HPDE6-E6E7 (cell line): ENCODE data around the gene GRIK4.
"Not testable (repeated sequence)": the region's sequence is repeated elsewhere in the genome, so short reads cannot be mapped to it uniquely, and the experiment has no call there.

Source experiments
- DNase-seq: peaks from one replicate; pipeline ENCODE4 v3.0.0; 2011; ENCODE audit warnings: missing footprints; ENCODE audit errors: extremely low spot score

The GRIK4 gene

GRCh38 chr11:120606211-120607010, 94.9 kb downstream of the GRIK4 start:
- DNase-seq = no peak

GRCh38 chr11:120608061-120608460, 96.5 kb downstream of the GRIK4 start:
- DNase-seq = no peak

- DNase-seq = no peak
Observed at GRCh38 chr11:120608760-120609211, 97.2 kb downstream of the GRIK4 start.

- DNase-seq = no peak
Observed at GRCh38 chr11:120610111-120610510, 98.6 kb downstream of the GRIK4 start.

GRCh38 chr11:120611581-120611980, 100.0 kb downstream of the GRIK4 start:
- DNase-seq = no peak

GRCh38 chr11:120612513-120613263, 101.1 kb downstream of the GRIK4 start:
- DNase-seq = no peak

GRCh38 chr11:120613264-120614226, 102.0 kb downstream of the GRIK4 start:
- no peak for DNase-seq

- no peak for DNase-seq
Observed at GRCh38 chr11:120615391-120615790, 103.8 kb downstream of the GRIK4 start.

- no peak for DNase-seq
Observed at GRCh38 chr11:120618399-120618798, 106.9 kb downstream of the GRIK4 start.

GRCh38 chr11:120622189-120622875, 110.8 kb downstream of the GRIK4 start:
- no peak for DNase-seq

- DNase-seq = not testable (repeated sequence)
Observed at GRCh38 chr11:120624992-120625391, 113.4 kb downstream of the GRIK4 start.

GRCh38 chr11:120625565-120625964, 114.0 kb downstream of the GRIK4 start:
- DNase-seq = no peak

GRCh38 chr11:120626791-120627190, 115.2 kb downstream of the GRIK4 start:
- DNase-seq = no peak

- no peak for DNase-seq
Observed at GRCh38 chr11:120627327-120628163, 116.0 kb downstream of the GRIK4 start.

- no peak for DNase-seq
Observed at GRCh38 chr11:120629407-120630080, 118.0 kb downstream of the GRIK4 start.

- no peak for DNase-seq
Observed at GRCh38 chr11:120630122-120630521, 118.6 kb downstream of the GRIK4 start.

GRCh38 chr11:120632579-120632978, 121.0 kb downstream of the GRIK4 start:
- no peak for DNase-seq

- DNase-seq = no peak
Observed at GRCh38 chr11:120633616-120634393, 122.3 kb downstream of the GRIK4 start.

GRCh38 chr11:120634706-120635105, 123.2 kb downstream of the GRIK4 start:
- DNase-seq = no peak
